VCaP (cell line): Measurements from ENCODE around the gene NEK4.

ENCODE experiments used
- H3K27ac ChIP-seq: fragments of 450-650 bp; 2 replicates; pipeline ENCODE4 v1.5.1; 2017
- TF ChIP-seq, protein P1 (sequence below): fragments of 450-650 bp; conservative IDR thresholded peaks from 2 replicates; pipeline ENCODE4 v1.5.1; 2017; ENCODE audit warnings: mild to moderate bottlenecking, moderate library complexity

Gene NEK4

GRCh38 chr3:52770496-52771333 lies at the start of gene NEK4:
TSS of gene NEK4 (minus strand) at chr3:52770940. CDS start at chr3:52770746, 194 bp downstream.
- H3K27ac ChIP-seq = peak within 1 kb of the TSS; percentile 88
- TF ChIP-seq, protein P1, sequence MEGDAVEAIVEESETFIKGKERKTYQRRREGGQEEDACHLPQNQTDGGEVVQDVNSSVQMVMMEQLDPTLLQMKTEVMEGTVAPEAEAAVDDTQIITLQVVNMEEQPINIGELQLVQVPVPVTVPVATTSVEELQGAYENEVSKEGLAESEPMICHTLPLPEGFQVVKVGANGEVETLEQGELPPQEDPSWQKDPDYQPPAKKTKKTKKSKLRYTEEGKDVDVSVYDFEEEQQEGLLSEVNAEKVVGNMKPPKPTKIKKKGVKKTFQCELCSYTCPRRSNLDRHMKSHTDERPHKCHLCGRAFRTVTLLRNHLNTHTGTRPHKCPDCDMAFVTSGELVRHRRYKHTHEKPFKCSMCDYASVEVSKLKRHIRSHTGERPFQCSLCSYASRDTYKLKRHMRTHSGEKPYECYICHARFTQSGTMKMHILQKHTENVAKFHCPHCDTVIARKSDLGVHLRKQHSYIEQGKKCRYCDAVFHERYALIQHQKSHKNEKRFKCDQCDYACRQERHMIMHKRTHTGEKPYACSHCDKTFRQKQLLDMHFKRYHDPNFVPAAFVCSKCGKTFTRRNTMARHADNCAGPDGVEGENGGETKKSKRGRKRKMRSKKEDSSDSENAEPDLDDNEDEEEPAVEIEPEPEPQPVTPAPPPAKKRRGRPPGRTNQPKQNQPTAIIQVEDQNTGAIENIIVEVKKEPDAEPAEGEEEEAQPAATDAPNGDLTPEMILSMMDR = no peak

- TF ChIP-seq, protein P1 = no peak
- H3K27ac ChIP-seq = no peak overlapping the region
Observed at GRCh38 chr3:52819936-52820335, 49.2 kb upstream of the NEK4 start.

DNA sequence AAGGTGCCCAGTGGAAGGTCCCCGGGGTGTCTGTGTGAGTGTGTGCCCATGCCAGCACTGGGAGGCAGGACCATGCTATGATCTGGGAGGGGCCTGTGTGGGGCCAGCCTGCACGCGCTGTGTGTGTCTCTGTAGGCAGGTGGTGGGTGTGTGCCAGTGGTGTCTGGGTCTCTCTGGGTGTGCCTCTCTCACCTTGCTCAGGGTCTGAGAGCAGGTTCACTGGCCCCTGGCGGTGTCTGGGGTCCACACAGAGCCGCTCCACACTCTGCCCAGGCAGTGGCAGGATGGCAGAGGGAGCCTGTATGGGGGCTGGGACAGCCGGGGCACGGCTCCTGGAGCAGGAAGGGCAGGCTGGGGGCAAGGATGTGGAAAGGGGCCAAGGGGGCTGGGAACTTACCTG lies 47.1 kb upstream of the NEK4 start:
- TF ChIP-seq, protein P1 = no peak
- no peak overlapping the region for H3K27ac ChIP-seq

- TF ChIP-seq, protein P1 = no peak
- no peak overlapping the region for H3K27ac ChIP-seq
Observed at GRCh38 chr3:52817221-52817620, 46.5 kb upstream of the NEK4 start.

GRCh38 chr3:52816654-52817053 lies 45.9 kb upstream of the NEK4 start:
- H3K27ac ChIP-seq = no peak overlapping the region
- TF ChIP-seq, protein P1 = no peak

DNA sequence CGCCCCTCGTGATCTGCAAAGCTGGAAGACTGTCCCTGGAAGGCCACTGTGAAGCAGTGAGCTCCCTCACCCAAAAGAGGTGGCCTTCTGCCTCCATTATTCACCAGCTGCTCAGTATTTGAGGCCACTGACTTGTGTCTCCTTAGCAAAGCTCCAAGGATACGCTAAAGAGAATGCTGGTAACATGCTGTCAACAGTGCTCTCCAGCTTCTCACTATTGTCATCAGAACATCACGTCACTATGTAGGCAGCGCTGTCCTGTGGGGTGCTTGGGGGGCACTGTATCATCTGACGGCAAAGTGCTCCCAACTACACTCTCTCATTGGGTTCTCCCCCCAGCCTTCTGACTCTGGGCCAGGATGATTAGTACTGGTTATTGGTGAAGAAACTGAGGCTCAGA lies 45.5 kb upstream of the NEK4 start:
- H3K27ac ChIP-seq = no peak overlapping the region
- TF ChIP-seq, protein P1 = no peak

- TF ChIP-seq, protein P1 = no peak
- H3K27ac ChIP-seq = no peak overlapping the region
Observed at GRCh38 chr3:52813810-52814209, 43.1 kb upstream of the NEK4 start.
